K562 (cell line): ENCODE results near the gene CLPSL2. TPM values are rescaled to one million over a fixed set of nuclear protein-coding genes. Genes with fewer than 3 reads are reported as not detected.

Experiments used
- CBFA2T3 ChIP-seq: fragments of 450-650 bp; IDR thresholded peaks from 2 replicates; pipeline ENCODE4 v1.6.1; 2017
- CBX5 ChIP-seq: IDR thresholded peaks from 2 replicates; pipeline ENCODE4 v1.6.1; 2014; ENCODE audit warnings: low read depth, borderline replicate concordance
- CCAR2 ChIP-seq: fragments of 200-400 bp; formaldehyde crosslinking; IDR thresholded peaks from 2 replicates; pipeline ENCODE4 v1.6.1; 2017; ENCODE audit warnings: mild to moderate bottlenecking, low read depth, low read length
- KLF6 ChIP-seq: fragments of 250-450 bp; sonication (Bioruptor Pico); IDR thresholded peaks from 2 replicates; pipeline ENCODE4 v1.4.0; 2020; ENCODE audit warnings: mild to moderate bottlenecking, moderate library complexity, borderline replicate concordance
- PPARD ChIP-seq: fragments of 250-450 bp; sonication (Bioruptor Pico); IDR thresholded peaks from 2 replicates; pipeline ENCODE4 v1.8.0; 2022; ENCODE audit warnings: inconsistent platforms, mild to moderate bottlenecking, moderate library complexity
- SMARCB1 ChIP-seq: IDR thresholded peaks from 2 replicates; pipeline ENCODE4 v1.6.1; 2011; ENCODE audit warnings: improper control_type of control experiment, low read depth; ENCODE audit not compliant: insufficient read length
- SUPT5H ChIP-seq: fragments of 450-650 bp; IDR thresholded peaks from 2 replicates; pipeline ENCODE4 v1.6.1; 2016
- TEAD2 ChIP-seq: fragments of 450-650 bp; IDR thresholded peaks from 2 replicates; pipeline ENCODE4 v1.6.1; 2016; ENCODE audit warnings: missing genetic modification characterization, control low read depth, missing compliant biosample characterization
- polyA plus RNA-seq, 8 experiments: library from polyadenylated mRNA; depleted of rRNA in 4 of 8; stranded (reverse) in 5 of 8; unstranded in 3 of 8; fragments of >200 nt; fragmentation: Nextera tagmentation in 2 of 8; fragmentation: Illumina TruSeq in 1 of 8; extraction: Ambion mirVana in 2 of 8; extraction: Trizol in 1 of 8; gene quantifications; 2 replicates each; pipeline versions ENCODE4 v1.2.1 to v1.2.3, GENCODE V29; 2011 to 2014; ENCODE audit warnings: inconsistent platforms in 1 of 8, missing spikeins in 1 of 8
- total RNA-seq, 7 experiments: library from RNA; depleted of rRNA in 6 of 7; stranded (reverse); fragments of >200 nt in 6 of 7; fragmentation: Illumina TruSeq in 2 of 7; extraction: Trizol in 2 of 7; gene quantifications; 2 replicates each; pipeline versions ENCODE4 v1.2.1 to v1.2.3, GENCODE V29; 2011 to 2021; ENCODE audit warnings: low replicate concordance in 1 of 7
- TF ChIP-seq, protein P1 (sequence below): fragments of 450-650 bp; formaldehyde crosslinking; IDR thresholded peaks from 2 replicates; pipeline ENCODE4 v1.4.0; 2022; ENCODE audit warnings: missing genetic modification characterization
- TF ChIP-seq, protein P2 (sequence below): fragments of 250-450 bp; sonication (Bioruptor Pico); IDR thresholded peaks from 2 replicates; pipeline ENCODE4 v1.6.1; 2021; ENCODE audit warnings: mild to moderate bottlenecking
- TF ChIP-seq, protein P3 (sequence below), 2 experiments: fragments of 150-350 bp in 1 of 2; IDR thresholded peaks; 2 replicates each; pipeline ENCODE4 v1.6.1; 2012 to 2016; ENCODE audit warnings: low read depth in 2 of 2, low read length in 2 of 2, mild to moderate bottlenecking in 1 of 2, moderate library complexity in 1 of 2
- TF ChIP-seq, protein P4 (sequence below): fragments of 250-450 bp; sonication (Bioruptor Pico); IDR thresholded peaks from 2 replicates; pipeline ENCODE4 v1.4.0; 2020; ENCODE audit warnings: mild to moderate bottlenecking, moderate library complexity, borderline replicate concordance
- TF ChIP-seq, protein P5 (sequence below): fragments of 450-650 bp; IDR thresholded peaks from 2 replicates; pipeline ENCODE4 v1.6.1; 2016
- TF ChIP-seq, protein P6 (sequence below): sonication (generic); formaldehyde crosslinking; IDR thresholded peaks from 2 replicates; pipeline ENCODE4 v1.8.1; 2023; ENCODE audit warnings: mild to moderate bottlenecking, missing genetic modification reagents
- TF ChIP-seq, protein P7 (sequence below): fragments of 250-450 bp; sonication (Bioruptor Pico); IDR thresholded peaks from 2 replicates; pipeline ENCODE4 v1.8.0; 2022; ENCODE audit warnings: inconsistent platforms

The CLPSL2 gene
- total and polyA plus RNA-seq, 9 of the 15 experiments (the other 6 are each of a cell fraction or from before 2014, with no cell fraction given): not detected

DNA sequence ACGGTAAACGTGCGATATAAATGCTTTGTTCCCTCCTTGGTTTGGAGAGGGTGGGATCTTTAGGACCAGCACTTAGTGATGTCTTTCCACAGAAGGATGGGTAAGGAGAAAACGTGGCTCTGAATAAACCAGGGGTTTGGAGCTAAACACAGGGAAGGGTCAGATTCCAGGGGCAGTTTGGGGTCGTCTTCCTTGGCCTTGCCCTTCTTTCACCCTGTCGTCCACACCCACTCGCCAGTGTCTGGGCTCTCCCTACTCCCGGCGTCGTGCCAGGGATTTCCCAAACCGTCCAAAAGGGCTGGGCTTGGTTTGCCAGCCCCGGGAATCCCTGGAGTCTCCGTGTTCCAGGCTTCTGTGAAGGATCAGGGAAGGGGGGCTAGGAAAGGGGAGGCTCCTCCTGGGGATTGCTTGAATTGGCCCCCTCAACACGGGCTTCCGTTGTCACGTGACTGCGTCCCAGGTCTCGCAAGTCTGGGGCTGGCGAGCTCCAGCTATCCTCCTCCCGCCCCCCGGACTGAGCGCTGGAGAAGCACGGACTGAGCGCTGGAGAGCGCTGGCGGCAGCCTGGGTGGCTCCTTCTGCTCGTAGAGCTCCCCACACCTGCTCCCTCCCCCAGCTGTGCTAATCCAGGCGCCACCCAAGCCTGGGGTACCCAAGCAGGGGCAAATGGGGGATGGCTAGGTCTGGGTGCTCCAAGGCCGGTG lies 49.0 kb upstream of the CLPSL2 start (continued):
- TF ChIP-seq, protein P1, sequence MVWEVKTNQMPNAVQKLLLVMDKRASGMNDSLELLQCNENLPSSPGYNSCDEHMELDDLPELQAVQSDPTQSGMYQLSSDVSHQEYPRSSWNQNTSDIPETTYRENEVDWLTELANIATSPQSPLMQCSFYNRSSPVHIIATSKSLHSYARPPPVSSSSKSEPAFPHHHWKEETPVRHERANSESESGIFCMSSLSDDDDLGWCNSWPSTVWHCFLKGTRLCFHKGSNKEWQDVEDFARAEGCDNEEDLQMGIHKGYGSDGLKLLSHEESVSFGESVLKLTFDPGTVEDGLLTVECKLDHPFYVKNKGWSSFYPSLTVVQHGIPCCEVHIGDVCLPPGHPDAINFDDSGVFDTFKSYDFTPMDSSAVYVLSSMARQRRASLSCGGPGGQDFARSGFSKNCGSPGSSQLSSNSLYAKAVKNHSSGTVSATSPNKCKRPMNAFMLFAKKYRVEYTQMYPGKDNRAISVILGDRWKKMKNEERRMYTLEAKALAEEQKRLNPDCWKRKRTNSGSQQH: no peak
- TF ChIP-seq, protein P2, sequence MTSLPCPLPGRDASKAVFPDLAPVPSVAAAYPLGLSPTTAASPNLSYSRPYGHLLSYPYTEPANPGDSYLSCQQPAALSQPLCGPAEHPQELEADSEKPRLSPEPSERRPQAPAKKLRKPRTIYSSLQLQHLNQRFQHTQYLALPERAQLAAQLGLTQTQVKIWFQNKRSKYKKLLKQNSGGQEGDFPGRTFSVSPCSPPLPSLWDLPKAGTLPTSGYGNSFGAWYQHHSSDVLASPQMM (CRISPR knock-in tag): no peak
- TF ChIP-seq SMARCB1 (no peak), CBFA2T3 (no peak), KLF6 (CRISPR knock-in tag) (no peak), TEAD2 (no peak), CCAR2 (no peak), PPARD (no peak), CBX5 (no peak; the same call in 1 of the 2 replicates), SUPT5H (no peak; the same call in 1 of the 2 replicates)
- TF ChIP-seq, protein P3, sequence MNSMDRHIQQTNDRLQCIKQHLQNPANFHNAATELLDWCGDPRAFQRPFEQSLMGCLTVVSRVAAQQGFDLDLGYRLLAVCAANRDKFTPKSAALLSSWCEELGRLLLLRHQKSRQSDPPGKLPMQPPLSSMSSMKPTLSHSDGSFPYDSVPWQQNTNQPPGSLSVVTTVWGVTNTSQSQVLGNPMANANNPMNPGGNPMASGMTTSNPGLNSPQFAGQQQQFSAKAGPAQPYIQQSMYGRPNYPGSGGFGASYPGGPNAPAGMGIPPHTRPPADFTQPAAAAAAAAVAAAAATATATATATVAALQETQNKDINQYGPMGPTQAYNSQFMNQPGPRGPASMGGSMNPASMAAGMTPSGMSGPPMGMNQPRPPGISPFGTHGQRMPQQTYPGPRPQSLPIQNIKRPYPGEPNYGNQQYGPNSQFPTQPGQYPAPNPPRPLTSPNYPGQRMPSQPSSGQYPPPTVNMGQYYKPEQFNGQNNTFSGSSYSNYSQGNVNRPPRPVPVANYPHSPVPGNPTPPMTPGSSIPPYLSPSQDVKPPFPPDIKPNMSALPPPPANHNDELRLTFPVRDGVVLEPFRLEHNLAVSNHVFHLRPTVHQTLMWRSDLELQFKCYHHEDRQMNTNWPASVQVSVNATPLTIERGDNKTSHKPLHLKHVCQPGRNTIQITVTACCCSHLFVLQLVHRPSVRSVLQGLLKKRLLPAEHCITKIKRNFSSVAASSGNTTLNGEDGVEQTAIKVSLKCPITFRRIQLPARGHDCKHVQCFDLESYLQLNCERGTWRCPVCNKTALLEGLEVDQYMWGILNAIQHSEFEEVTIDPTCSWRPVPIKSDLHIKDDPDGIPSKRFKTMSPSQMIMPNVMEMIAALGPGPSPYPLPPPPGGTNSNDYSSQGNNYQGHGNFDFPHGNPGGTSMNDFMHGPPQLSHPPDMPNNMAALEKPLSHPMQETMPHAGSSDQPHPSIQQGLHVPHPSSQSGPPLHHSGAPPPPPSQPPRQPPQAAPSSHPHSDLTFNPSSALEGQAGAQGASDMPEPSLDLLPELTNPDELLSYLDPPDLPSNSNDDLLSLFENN (IDR thresholded peaks at IDR 0.05; ENCODE audit: low read depth in 2 of 2, low read length in 2 of 2): no peak
- TF ChIP-seq, protein P4, sequence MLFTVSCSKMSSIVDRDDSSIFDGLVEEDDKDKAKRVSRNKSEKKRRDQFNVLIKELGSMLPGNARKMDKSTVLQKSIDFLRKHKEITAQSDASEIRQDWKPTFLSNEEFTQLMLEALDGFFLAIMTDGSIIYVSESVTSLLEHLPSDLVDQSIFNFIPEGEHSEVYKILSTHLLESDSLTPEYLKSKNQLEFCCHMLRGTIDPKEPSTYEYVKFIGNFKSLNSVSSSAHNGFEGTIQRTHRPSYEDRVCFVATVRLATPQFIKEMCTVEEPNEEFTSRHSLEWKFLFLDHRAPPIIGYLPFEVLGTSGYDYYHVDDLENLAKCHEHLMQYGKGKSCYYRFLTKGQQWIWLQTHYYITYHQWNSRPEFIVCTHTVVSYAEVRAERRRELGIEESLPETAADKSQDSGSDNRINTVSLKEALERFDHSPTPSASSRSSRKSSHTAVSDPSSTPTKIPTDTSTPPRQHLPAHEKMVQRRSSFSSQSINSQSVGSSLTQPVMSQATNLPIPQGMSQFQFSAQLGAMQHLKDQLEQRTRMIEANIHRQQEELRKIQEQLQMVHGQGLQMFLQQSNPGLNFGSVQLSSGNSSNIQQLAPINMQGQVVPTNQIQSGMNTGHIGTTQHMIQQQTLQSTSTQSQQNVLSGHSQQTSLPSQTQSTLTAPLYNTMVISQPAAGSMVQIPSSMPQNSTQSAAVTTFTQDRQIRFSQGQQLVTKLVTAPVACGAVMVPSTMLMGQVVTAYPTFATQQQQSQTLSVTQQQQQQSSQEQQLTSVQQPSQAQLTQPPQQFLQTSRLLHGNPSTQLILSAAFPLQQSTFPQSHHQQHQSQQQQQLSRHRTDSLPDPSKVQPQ (CRISPR knock-in tag): no peak
- TF ChIP-seq, protein P5, sequence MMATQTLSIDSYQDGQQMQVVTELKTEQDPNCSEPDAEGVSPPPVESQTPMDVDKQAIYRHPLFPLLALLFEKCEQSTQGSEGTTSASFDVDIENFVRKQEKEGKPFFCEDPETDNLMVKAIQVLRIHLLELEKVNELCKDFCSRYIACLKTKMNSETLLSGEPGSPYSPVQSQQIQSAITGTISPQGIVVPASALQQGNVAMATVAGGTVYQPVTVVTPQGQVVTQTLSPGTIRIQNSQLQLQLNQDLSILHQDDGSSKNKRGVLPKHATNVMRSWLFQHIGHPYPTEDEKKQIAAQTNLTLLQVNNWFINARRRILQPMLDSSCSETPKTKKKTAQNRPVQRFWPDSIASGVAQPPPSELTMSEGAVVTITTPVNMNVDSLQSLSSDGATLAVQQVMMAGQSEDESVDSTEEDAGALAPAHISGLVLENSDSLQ: no peak
- TF ChIP-seq, protein P6, sequence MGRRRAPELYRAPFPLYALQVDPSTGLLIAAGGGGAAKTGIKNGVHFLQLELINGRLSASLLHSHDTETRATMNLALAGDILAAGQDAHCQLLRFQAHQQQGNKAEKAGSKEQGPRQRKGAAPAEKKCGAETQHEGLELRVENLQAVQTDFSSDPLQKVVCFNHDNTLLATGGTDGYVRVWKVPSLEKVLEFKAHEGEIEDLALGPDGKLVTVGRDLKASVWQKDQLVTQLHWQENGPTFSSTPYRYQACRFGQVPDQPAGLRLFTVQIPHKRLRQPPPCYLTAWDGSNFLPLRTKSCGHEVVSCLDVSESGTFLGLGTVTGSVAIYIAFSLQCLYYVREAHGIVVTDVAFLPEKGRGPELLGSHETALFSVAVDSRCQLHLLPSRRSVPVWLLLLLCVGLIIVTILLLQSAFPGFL (CRISPR knock-in tag): no peak
- TF ChIP-seq, protein P7, sequence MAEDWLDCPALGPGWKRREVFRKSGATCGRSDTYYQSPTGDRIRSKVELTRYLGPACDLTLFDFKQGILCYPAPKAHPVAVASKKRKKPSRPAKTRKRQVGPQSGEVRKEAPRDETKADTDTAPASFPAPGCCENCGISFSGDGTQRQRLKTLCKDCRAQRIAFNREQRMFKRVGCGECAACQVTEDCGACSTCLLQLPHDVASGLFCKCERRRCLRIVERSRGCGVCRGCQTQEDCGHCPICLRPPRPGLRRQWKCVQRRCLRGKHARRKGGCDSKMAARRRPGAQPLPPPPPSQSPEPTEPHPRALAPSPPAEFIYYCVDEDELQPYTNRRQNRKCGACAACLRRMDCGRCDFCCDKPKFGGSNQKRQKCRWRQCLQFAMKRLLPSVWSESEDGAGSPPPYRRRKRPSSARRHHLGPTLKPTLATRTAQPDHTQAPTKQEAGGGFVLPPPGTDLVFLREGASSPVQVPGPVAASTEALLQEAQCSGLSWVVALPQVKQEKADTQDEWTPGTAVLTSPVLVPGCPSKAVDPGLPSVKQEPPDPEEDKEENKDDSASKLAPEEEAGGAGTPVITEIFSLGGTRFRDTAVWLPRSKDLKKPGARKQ: no peak
